Peyer's patch (tissue), 4 donors: ENCODE data around the gene SLC1A1.

ENCODE experiments used
- POLR2A ChIP-seq, 2 donors: fragments of 450-650 bp; IDR thresholded peaks; one replicate each; pipeline ENCODE4 v1.5.1; 2017; ENCODE audit warnings: antibody characterized with exemption in 2 of 2, mild to moderate bottlenecking in 2 of 2, moderate library complexity in 2 of 2
- TF ChIP-seq, protein P1 (sequence below), 6 experiments: fragments of 450-650 bp in 4 of 6; fragments of 200-600 bp in 2 of 6; sonication (generic) in 1 of 6; IDR thresholded peaks; one replicate each; pipeline ENCODE4 v1.5.1; 2017 to 2019; ENCODE audit warnings: antibody characterized with exemption in 6 of 6, mild to moderate bottlenecking in 3 of 6, moderate library complexity in 1 of 6

DNA sequence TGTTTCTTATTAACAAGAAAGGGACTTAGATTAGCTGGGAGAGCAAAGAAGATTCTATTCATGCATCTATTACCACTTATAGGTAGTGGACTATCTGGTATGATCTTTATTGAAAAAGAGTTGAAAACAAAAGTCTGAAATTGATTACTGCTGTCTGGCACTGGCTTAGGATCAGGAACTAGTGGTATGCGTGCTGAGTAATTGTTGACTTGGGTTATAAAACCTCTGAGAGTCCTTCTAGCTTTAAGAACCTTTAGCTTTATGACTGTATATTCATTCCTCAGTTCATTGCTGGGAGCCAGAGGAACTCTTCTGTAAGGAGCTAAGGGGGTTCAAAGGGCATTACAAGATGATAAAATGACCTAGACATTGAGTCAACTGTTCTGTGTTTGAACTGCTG, 7.6 kb downstream of the SLC1A1 start:
- TF ChIP-seq, protein P1, sequence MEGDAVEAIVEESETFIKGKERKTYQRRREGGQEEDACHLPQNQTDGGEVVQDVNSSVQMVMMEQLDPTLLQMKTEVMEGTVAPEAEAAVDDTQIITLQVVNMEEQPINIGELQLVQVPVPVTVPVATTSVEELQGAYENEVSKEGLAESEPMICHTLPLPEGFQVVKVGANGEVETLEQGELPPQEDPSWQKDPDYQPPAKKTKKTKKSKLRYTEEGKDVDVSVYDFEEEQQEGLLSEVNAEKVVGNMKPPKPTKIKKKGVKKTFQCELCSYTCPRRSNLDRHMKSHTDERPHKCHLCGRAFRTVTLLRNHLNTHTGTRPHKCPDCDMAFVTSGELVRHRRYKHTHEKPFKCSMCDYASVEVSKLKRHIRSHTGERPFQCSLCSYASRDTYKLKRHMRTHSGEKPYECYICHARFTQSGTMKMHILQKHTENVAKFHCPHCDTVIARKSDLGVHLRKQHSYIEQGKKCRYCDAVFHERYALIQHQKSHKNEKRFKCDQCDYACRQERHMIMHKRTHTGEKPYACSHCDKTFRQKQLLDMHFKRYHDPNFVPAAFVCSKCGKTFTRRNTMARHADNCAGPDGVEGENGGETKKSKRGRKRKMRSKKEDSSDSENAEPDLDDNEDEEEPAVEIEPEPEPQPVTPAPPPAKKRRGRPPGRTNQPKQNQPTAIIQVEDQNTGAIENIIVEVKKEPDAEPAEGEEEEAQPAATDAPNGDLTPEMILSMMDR (IDR thresholded peaks at IDR 0.05): no peak
- TF ChIP-seq POLR2A (IDR thresholded peaks at IDR 0.05): no peak
